ENCODE measurements around the gene KIF19. TPM values are rescaled to one million over a fixed set of nuclear protein-coding genes. Genes with fewer than 3 reads are reported as not detected.

The KIF19 gene
- total RNA-seq, 1 donor from 2014 or later, result 16.3 TPM

- DNase-seq, result no peak
Measured at GRCh38 chr17:74367206-74367605, 41.2 kb downstream of the KIF19 start, which contains the start of gene GPR142. TSS of gene GPR142 (plus strand) at chr17:74367506. CDS start at chr17:74369541, 2,035 bp downstream.

GRCh38 chr17:74368341-74369081, 42.5 kb downstream of the KIF19 start:
- DNase-seq, result peak; percentile 79

- DNase-seq, result no peak
Measured at GRCh38 chr17:74369221-74369620, 43.2 kb downstream of the KIF19 start.

GRCh38 chr17:74369665-74370490, 43.9 kb downstream of the KIF19 start:
- DNase-seq, result no peak

GRCh38 chr17:74371653-74372147, 45.7 kb downstream of the KIF19 start:
- no peak for DNase-seq

GRCh38 chr17:74372426-74372825, 46.4 kb downstream of the KIF19 start:
- no peak for DNase-seq

- no peak for DNase-seq
Measured at GRCh38 chr17:74373838-74374606, 48.0 kb downstream of the KIF19 start.

GRCh38 chr17:74374858-74375257, 48.8 kb downstream of the KIF19 start:
- DNase-seq, result no peak

GRCh38 chr17:74379495-74380085, 53.6 kb downstream of the KIF19 start:
- peak; percentile 88 for DNase-seq

GRCh38 chr17:74380086-74380958, 54.3 kb downstream of the KIF19 start:
- no peak for DNase-seq

- DNase-seq, result no peak
Measured at GRCh38 chr17:74380959-74381808, 55.2 kb downstream of the KIF19 start.

- DNase-seq, result no peak
Measured at GRCh38 chr17:74383141-74383540, 57.1 kb downstream of the KIF19 start.

- no peak for DNase-seq
Measured at GRCh38 chr17:74385201-74385600, 59.2 kb downstream of the KIF19 start.

- peak; percentile 19 for DNase-seq
Measured at GRCh38 chr17:74386386-74386785, 60.4 kb downstream of the KIF19 start.

- DNase-seq, result no peak
Measured at GRCh38 chr17:74387365-74388218, 61.6 kb downstream of the KIF19 start.

GRCh38 chr17:74389084-74389753, 63.2 kb downstream of the KIF19 start:
- no peak for DNase-seq

GRCh38 chr17:74389937-74390679, 64.1 kb downstream of the KIF19 start:
- DNase-seq, result no peak

Data from dermis blood vessel endothelial cell (primary cell).